Osteocyte (in vitro differentiated cells): ENCODE measurements around the gene TNK2. TPM values are rescaled to one million over a fixed set of nuclear protein-coding genes. Genes with fewer than 3 reads are reported as not detected.

ENCODE experiments used
- DNase-seq: peaks from one replicate; pipeline ENCODE4 v3.0.0; 2021; ENCODE audit warnings: mixed read lengths; ENCODE audit not compliant: unreplicated experiment; ENCODE audit errors: extremely low spot score
- H3K27ac Mint-ChIP-seq: one replicate; pipeline ENCODE4 v1.8.0; 2021; ENCODE audit warnings: mild to moderate bottlenecking, mixed read lengths; ENCODE audit not compliant: unreplicated experiment
- H3K27me3 Mint-ChIP-seq: one replicate; pipeline ENCODE4 v1.8.0; 2021; ENCODE audit warnings: mixed read lengths; ENCODE audit not compliant: unreplicated experiment
- H3K36me3 Mint-ChIP-seq: one replicate; pipeline ENCODE4 v1.8.0; 2021; ENCODE audit warnings: mixed read lengths; ENCODE audit not compliant: unreplicated experiment
- H3K4me1 Mint-ChIP-seq: one replicate; pipeline ENCODE4 v1.8.0; 2021; ENCODE audit warnings: mixed read lengths; ENCODE audit not compliant: unreplicated experiment
- H3K4me3 Mint-ChIP-seq: one replicate; pipeline ENCODE4 v1.8.0; 2021; ENCODE audit warnings: mild to moderate bottlenecking, moderate library complexity, mixed read lengths; ENCODE audit not compliant: unreplicated experiment
- H3K9me3 Mint-ChIP-seq: one replicate; pipeline ENCODE4 v1.8.0; 2021; ENCODE audit warnings: mixed read lengths; ENCODE audit not compliant: unreplicated experiment
- total RNA-seq: library from RNA; stranded (reverse); gene quantifications from 2 replicates; pipeline ENCODE4 v1.2.1, GENCODE V29; 2021
- TF ChIP-seq, protein P1 (sequence below): fragments of 200-600 bp; sonication (generic); IDR thresholded peaks from 2 replicates; pipeline ENCODE4 v1.5.0; 2021; ENCODE audit warnings: antibody characterized with exemption, mild to moderate bottlenecking, moderate library complexity

Gene TNK2
- total RNA-seq, 1 donor from 2014 or later: 54.2 TPM

DNA sequence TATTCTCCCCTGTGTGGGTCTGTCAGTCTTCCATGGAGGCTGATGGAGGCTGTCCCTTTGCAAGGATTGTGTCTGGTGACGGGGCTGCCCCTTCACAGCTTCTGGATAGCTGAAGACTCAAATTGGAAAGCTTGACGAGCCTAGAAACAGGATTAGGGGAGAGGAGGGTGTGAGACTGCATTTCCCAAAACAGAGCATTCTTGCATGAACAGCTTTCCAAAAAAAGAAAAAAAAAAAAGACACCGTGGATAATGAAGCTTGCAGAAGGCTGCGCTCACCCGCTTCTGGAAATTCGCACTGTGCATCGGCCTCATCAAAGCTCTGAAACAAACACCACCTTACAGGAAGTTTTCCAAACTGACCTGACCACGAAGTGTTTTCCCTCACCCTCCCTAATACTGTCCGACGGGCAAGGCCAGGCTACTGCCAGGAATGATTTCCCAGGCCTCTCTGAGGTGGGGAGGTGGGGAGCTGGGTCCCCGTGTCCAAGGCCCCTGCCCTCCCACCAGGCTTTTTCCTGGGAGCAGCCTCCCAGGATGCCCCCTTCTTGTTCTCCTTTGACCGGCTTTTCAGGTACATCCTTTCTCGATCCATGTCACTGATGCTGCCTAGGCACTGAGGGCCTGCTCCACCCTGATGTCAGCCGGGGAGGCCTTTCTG is 71.7 kb downstream of the TNK2 start:
- Mint-ChIP-seq H3K4me1 (no peaks in the 10 kb centered on the region), H3K4me3 (no peak overlapping the region), H3K36me3 (no peaks in the 10 kb centered on the region), H3K27me3 (peaks cover 27% of the 10 kb centered on the region), H3K27ac (no peak overlapping the region), H3K9me3 (no peaks in the 10 kb centered on the region)
- TF ChIP-seq, protein P1, sequence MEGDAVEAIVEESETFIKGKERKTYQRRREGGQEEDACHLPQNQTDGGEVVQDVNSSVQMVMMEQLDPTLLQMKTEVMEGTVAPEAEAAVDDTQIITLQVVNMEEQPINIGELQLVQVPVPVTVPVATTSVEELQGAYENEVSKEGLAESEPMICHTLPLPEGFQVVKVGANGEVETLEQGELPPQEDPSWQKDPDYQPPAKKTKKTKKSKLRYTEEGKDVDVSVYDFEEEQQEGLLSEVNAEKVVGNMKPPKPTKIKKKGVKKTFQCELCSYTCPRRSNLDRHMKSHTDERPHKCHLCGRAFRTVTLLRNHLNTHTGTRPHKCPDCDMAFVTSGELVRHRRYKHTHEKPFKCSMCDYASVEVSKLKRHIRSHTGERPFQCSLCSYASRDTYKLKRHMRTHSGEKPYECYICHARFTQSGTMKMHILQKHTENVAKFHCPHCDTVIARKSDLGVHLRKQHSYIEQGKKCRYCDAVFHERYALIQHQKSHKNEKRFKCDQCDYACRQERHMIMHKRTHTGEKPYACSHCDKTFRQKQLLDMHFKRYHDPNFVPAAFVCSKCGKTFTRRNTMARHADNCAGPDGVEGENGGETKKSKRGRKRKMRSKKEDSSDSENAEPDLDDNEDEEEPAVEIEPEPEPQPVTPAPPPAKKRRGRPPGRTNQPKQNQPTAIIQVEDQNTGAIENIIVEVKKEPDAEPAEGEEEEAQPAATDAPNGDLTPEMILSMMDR: no peak
- DNase-seq: no peak

DNA sequence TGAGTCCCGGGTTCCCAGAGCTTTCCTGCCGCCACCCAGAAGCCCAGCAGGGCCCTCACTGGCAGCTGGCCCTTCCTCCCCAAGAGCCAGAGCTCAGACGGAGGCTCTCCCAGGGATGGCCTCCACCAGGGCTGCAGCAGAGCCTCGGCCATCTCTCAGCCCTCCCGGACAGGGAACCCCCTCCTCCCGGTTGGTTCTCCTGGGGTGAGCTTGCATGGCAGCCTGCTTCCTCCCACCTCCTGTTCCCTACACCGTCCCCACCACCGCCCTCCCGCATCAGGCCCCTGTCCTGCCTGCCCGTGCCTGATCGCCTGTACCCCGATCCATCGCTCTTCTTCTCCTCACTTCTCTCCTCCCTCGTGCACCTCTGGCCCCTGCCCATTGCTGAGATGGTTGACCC is 72.6 kb downstream of the TNK2 start:
- Mint-ChIP-seq H3K9me3 (no peaks in the 10 kb centered on the region), H3K36me3 (no peaks in the 10 kb centered on the region), H3K27me3 (peaks cover 29% of the 10 kb centered on the region), H3K27ac (no peak overlapping the region), H3K4me3 (no peak overlapping the region), H3K4me1 (no peaks in the 10 kb centered on the region)
- DNase-seq: no peak
- TF ChIP-seq, protein P1: no peak

DNA sequence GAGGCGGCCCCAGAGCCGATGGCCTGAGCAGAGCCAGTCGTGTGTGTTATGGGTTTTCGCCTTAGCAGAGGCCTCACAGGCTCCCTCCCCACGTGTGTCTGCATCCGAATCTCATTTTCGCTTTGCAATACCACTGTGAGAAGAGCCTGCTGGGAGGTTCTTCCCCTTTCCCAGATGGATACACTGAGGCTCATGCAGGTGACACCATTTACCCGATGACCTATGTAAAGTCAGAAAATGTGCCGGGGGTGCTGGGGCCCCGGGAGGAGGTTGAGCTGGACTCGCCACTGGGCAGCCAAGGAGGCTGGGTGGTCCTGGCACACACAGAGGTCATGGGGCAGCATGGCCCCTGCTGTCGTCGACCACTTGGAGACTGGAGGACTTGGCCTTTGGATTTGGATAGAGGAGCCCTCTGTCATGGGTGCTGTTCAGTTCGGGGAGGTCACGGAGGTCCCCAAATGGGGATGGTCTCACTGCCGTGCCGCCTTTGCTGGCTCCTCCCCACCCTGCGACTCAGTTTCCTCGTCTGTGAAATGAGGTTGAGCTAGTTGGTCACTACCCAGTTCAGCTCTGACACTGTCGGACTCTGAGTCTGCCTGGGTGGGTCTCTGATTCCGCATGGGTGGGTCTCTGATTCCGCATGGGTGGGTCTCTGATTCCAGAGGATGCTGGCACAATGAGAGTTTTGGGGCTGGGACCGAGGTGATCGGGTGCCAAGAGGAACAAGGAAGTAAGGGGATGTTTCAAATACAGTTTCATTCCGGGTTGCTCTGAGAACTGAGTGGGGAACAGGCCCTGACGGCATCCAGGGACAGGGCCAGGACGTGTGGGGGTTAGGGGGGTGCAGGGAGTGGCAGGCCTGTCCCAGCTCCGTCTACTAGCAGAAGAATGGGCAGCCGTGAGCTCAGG is 73.4 kb downstream of the TNK2 start:
- H3K36me3 Mint-ChIP-seq: no peaks in the 10 kb centered on the region
- TF ChIP-seq, protein P1: no peak
- DNase-seq: no peak
- no peak overlapping the region for H3K4me3 Mint-ChIP-seq
- no peaks in the 10 kb centered on the region for H3K4me1 Mint-ChIP-seq
- no peak overlapping the region for H3K27ac Mint-ChIP-seq
- H3K9me3 Mint-ChIP-seq: no peaks in the 10 kb centered on the region
- peaks cover 31% of the 10 kb centered on the region for H3K27me3 Mint-ChIP-seq

DNA sequence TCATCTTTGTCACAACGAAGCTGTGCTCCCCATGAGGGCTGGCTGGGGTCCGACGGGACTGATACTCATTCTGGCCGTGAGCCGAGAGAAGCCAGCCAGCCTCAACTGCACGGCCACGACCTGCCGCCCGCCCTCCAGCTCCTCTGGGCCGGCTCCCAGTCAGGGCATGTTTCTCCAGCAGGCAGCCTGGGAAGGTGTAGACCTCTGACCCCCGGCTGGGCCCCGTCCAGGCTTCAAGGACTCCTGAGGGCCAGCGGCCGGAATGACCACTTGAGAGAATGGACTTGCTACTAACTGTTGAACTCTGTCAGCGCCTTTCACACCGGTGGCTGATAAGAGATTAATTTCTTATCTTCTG is 78.5 kb downstream of the TNK2 start:
- no peaks in the 10 kb centered on the region for H3K36me3 Mint-ChIP-seq
- no peaks in the 10 kb centered on the region for H3K4me1 Mint-ChIP-seq

More for the DNA sequence above, 78.5 kb downstream of the TNK2 start:
- TF ChIP-seq, protein P1: no peak
- Mint-ChIP-seq H3K27me3 (peaks cover 9% of the 10 kb centered on the region), H3K27ac (no peak overlapping the region), H3K9me3 (no peaks in the 10 kb centered on the region), H3K4me3 (no peak overlapping the region)
- no peak for DNase-seq
